ENCODE results near the gene PDXK. TPM values are rescaled to one million over a fixed set of nuclear protein-coding genes. Genes with fewer than 3 reads are reported as not detected.
A peak's percentile ranks its signal among the peaks of the same experiment; 100 is the strongest.

PDXK gene
- total and polyA plus RNA-seq, 2 of the 13 experiments (the other 11 are each of a cell fraction or from before 2014, with no cell fraction given) = 114 to 184 TPM

GRCh38 chr21:43718872-43719747 lies at the start of gene PDXK (continued):
- TF ChIP-seq KLF9 (CRISPR knock-in tag; IDR thresholded peaks at IDR 0.05; ENCODE audit: low read depth) (no peak), PHF21A (CRISPR knock-in tag; IDR thresholded peaks at IDR 0.05) (no peak), HNRNPLL (IDR thresholded peaks at IDR 0.05; ENCODE audit: low read depth, low read length, poor library complexity, severe bottlenecking) (peak; percentile 65), ZNF251 (CRISPR knock-in tag; IDR thresholded peaks at IDR 0.05) (no peak), ARID5B (CRISPR knock-in tag; IDR thresholded peaks at IDR 0.05) (peak; percentile 57; the same call in 1 of the 2 replicates), THAP8 (CRISPR knock-in tag; IDR thresholded peaks at IDR 0.05; ENCODE audit: borderline replicate concordance) (0 out of 2 replicates have a peak, but pooled peaks have one; percentile 8), KDM2A (CRISPR knock-in tag; IDR thresholded peaks at IDR 0.05; ENCODE audit: borderline replicate concordance, low read depth) (peak; percentile 77; the same call in 1 of the 2 replicates), ZNF556 (CRISPR knock-in tag; IDR thresholded peaks at IDR 0.05; ENCODE audit: borderline replicate concordance) (0 out of 2 replicates have a peak, but pooled peaks have one; percentile 6), KDM6A (CRISPR knock-in tag; IDR thresholded peaks at IDR 0.05; ENCODE audit: low read depth) (no peak), ZNF768 (CRISPR knock-in tag; IDR thresholded peaks at IDR 0.05) (0 out of 2 replicates have a peak, but pooled peaks have one; percentile 18), CEBPG (CRISPR knock-in tag; IDR thresholded peaks at IDR 0.05) (peak; percentile 69), ZNF770 (CRISPR knock-in tag; IDR thresholded peaks at IDR 0.05) (peak; percentile 10; the same call in 1 of the 2 replicates), NONO (IDR thresholded peaks at IDR 0.05) (no peak), NONO (CRISPR knock-in tag; conservative IDR thresholded peaks at IDR 0.05) (peak; percentile 55; the same call in 1 of the 2 replicates), SPEN (CRISPR knock-in tag; IDR thresholded peaks at IDR 0.05; ENCODE audit: low read depth) (no peak), PITX1 (CRISPR knock-in tag; IDR thresholded peaks at IDR 0.05) (no peak), ATF5 (CRISPR knock-in tag; IDR thresholded peaks at IDR 0.05; ENCODE audit: low read depth) (no peak), MAZ (IDR thresholded peaks at IDR 0.05; ENCODE audit: borderline replicate concordance, low read depth, low read length) (0 out of 2 replicates have a peak, but pooled peaks have one; percentile 19), MAZ (CRISPR knock-in tag; IDR thresholded peaks at IDR 0.05; ENCODE audit: low read depth) (peak; percentile 35; the same call in 1 of the 2 replicates), ESRRA (CRISPR knock-in tag; IDR thresholded peaks at IDR 0.05; ENCODE audit: low read depth) (no peak; the same call in 1 of the 2 replicates), ZNF10 (CRISPR knock-in tag; IDR thresholded peaks at IDR 0.05; ENCODE audit: borderline replicate concordance, low read depth) (no peak)

All from HepG2 (cell line).